Nucleus accumbens (tissue), 56 donors: ENCODE measurements around the gene MIPOL1.
"Not testable (repeated sequence)": the region's sequence is repeated elsewhere in the genome, so short reads cannot be mapped to it uniquely, and the experiment has no call there.

ENCODE experiments used
- DNase-seq, 56 donors: peaks; one replicate each; lab custom pipeline; 2025; lab: John Stamatoyannopoulos, UW

Gene MIPOL1

DNA sequence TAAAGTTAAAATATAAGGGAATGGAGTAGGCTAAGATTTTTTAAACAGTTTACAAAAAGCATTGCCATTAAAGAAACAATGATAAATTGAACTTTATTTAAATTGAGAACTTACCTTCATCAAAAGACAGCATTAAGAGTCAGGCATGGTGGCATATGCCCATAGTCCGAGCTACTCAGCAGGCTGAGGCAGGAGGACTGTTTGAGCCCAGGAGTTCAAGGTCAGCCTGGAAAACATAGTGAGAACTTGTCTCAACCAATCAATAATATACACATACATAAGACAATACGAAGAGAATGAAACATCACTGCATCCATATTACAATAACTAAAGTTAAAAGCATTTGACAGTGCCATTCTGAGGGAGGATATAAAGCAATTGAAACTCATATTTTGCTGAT is 299.7 kb downstream of the MIPOL1 start:
- DNase-seq: no peak

DNA sequence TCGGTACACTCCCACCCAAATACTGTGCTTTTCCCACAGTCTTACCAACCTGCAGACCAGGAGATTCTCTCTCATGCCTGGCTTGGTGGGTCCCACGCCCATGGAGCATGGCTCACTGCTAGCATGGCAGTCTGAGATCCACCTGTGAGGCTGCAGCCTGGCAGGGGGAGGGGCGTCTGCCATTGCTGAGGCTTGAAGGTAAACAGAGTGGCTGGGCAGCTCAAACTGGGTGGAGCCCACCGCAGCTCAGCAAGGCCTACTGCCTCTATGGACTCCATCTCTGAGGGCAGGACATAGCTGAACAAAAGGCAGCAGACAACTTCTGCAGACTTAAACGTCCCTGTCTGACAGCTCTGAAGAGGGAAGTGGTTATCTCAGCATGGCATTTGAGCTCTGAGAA is 304.1 kb downstream of the MIPOL1 start:
- no peak for DNase-seq

DNA sequence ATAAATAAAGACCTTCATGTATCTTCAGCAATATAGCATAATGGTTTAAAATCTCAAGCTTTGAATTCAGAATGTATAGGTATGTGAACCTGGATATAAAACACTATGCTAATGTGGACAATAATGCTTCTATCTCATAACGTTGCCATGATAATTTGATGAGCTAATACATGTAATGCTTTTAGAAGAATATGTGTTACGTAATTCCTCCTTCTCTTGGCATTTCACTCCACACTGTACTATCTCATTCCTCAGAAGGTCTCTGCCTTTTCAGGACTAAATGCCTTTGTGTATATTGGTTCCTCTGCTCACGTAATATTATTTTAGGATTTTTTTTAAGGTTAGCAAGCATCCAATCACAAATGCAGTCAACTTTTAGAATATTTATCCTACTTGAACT is 310.8 kb downstream of the MIPOL1 start:
- DNase-seq: no peak

DNA sequence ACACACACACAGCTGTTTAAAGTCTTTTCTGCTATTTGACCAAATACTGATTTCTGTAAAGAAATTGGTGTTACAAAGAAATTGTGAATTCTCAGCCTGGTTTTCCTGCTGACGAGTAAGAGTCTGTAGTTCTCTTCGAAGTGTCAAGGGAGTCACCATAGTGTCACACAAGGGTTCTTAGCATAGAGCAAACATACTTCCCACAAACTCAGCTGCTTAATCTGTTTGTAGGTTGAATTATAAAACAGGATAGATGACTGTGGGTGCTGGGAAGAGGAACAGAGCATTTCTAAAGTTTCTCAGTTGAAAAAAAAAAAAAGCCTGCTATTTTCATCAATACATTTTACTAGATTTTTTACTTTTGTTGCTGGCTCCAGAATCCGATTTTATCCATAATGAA is 314.4 kb downstream of the MIPOL1 start:
- no peak for DNase-seq

DNA sequence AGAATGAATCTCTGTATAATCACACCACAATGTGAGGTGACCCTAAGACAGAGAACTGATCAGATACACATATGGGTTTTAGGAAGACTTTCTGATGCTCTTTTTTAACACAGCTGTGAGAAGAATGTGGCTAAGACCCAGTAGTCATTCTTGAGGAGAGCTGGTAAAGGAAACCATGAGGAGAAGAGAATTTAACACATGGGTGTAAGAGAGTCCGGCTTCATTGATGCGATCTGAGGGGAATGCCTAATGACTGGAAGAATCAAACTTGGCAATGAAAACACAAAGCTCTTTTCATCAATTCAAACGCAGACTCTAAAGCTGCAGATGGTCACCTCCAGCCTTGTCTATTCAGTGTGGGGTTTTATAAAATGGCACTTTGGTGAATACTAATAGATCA is 318.0 kb downstream of the MIPOL1 start:
- DNase-seq: no peak

DNA sequence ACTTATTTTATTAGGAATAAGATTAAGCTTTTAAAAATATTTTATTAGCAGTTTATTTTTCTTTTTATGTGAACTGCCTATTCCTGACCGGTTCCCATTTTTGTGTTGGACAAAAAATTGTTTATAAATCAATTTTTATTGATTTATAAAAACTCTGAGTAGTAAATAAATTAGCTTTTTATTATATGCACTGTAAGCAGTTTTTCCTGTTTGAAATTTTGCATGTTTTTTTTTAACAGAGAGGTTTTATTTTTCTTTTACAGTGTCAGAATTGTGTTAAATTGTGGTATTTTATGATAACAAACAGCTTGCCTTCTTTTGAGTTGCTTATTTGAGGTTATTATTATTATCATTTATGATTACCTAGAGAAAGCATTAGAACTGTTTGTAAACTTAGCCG is 329.3 kb downstream of the MIPOL1 start:
- DNase-seq: no peak

DNA sequence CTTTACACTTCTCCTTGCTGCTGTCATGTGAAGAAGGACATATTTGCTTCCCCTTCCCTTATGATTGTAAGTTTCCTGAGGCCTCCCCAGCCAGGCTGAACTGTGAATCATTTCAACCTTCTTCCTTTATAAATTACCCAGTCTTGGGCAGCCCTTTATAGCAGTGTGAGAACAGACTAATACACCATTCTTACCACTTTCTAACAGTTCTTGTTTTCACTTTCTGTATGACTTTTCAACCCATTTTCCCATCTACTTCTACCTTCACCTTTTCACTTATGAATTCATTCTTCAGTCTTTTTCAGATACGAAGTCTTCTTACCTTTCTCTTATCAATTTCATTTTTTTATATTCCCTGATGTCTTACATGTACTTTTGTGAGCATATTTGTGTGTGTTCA is 342.3 kb downstream of the MIPOL1 start:
- DNase-seq: no peak

DNA sequence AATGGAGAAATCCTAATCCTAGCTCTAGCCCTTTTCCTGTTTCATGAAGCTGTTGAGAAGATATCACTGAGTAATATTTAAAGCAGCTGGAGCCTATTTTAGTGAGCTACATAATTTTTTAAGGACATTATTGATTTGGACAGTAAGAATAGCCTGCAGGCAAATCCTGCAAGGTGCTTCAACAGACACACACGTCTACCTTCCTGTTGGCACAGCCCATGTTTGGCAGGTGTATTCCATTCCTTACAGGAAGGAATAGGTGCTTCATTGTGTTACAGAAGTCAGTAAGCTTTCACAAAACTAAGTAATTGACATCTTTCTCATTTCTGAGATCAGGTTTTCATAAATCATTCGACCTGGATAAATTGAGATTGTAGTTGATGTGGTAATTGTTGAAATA is 346.7 kb downstream of the MIPOL1 start:
- no peak for DNase-seq

DNA sequence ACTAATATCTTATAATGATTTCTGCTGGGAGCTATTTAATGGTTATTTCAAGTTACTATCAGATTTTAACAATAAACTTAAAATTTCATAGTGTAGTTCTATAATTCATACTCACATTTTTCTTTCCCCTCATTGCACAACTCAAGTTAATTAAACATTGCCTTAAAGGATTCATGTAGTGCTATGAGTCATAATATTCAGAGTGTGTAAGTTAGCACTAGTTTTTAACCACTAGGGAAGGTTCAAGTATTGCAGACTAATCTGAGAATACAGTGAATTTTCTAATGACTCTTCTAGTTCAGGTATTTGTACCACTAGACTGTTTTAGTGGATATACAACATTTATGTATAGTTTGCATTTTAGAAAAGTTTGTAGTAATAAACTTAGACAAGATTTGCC is 347.4 kb downstream of the MIPOL1 start:
- DNase-seq: no peak

DNA sequence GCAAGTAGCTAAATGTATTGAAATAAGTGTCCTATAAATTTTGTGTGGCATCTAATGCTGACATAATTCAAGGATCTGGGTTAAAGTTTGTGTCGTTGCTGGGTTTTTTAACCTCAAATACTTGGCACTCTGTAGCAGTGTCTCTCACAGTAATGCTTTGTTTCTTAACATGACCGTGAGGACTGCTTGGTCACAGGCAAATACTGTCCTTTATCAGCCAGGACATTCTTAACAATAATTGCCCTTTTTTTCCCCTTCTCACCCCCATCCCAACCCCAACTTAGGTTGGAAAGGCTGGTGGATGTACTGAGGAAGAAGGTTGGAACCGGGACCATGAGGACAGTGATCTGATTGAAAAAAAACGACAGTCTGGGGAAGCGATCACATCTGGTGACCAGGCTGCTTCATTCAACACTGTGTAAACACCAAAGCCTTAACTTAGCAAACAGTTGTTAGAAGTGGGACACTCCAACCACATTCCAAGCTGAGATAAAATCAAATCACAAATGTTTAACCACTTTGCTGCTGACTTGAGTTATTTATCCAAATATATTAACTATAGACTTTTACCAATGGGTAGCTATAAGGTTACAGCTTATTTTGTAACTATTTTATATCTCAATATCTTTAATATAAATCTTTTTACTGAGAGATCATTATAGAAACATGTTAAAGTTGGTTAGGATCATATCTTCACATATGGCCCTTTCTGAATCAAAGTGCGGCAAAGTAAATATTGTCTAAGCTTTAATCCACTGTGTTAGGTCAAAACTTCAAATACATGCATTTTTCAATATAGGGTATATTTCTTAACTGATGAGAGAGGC is 349.1 kb downstream of the MIPOL1 start:
- no peak for DNase-seq

DNA sequence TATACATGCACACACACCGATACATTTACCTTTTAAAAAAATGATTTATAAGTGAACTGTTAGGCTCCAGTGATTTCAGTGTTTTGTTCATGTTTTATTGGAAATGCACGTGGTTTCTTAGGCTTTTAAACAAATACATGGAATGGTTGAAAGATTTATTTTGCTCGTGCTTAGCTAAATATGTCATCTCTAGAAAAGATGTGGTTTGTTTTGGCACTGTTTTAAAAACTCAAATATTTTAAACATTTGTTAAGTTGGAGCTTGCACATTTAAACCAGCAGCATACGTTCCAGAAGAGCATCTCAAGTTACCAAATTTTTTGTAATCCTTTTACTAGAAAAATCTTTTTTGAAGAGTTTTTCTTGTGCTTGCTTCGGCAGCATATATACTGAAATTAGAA is 352.8 kb downstream of the MIPOL1 start:
- DNase-seq: no peak

DNA sequence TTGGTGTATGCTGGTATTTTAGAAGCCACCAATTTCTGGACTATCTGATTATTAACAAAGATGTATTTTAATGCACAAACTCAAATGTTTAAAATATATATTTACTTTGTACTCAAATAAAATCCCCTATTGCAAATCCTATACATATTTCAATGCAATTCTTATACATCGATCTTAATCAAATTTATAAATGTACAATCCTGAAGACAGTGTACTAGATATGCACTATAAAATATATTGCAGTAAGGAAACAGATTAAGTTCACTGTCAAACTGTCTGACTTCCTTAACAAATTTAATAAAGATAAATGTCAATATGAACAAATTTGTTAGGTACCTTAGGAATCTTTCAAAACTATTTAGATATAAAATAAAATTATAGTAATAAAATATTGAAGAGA is 353.4 kb downstream of the MIPOL1 start:
- DNase-seq: no peak

DNA sequence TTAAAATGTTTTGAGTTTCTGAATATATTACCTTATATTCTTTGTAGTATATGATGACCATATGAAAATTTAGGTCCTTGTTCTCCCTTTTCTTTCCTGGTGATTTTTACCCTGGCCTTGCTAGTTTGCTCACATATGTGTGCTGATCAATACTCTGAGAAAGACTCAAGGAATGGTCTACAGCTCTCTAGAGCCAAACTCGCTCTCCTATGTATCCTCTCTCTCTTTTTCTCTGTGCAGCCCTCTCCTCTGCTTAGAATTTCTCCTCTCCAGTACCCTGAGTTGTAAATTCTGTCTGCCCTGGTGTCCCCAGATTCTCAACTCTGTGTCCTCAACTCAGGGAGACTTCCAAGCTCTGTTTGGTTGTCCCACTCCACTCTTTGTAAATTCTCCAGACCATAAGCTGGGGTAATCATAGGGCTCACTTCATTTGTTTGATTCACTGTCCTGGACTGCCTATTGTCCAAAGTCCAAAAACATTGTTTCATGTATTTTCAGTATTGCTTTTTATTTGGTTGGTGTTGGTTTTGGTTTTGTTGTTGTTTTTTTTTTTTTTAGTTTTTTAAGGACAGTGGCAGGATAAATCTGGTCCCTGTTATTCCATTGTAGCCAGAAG is 356.3 kb downstream of the MIPOL1 start:
- DNase-seq: no peak

DNA sequence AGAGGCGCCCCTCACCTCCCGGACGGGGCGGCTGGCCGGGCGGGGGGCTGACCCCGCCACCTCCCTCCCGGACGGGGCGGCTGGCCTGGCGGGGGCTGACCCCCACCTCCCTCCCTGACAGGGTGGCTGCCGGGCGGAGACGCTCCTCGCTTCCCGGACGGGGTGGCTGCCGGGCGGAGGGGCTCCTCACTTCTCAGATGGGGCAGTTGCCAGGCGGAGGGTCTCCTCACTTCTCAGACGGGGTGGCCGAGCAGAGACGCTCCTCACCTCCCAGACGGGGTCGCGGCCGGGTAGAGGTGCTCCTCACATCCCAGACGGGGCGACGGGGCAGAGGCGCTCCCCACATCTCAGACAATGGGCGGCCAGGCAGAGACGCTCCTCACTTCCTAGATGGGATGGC is 357.9 kb downstream of the MIPOL1 start:
- DNase-seq: not testable (repeated sequence)

DNA sequence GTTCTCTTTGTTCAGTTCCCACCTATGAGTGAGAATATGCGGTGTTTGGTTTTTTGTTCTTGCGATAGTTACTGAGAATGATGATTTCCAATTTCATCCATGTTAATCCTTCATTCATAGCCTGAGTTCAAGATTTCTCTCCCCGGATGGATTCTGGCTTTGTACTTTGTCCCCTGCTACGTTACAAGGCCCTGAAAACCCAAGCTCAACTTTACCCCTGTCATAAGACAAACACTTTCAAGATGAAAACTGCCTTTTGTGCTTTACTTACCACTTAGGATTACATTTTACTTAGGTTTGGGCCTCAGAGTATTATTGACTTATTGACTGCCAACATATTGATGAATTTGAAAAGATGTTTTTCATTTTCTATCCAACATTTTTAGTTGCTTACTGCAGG is 361.0 kb downstream of the MIPOL1 start:
- no peak for DNase-seq

DNA sequence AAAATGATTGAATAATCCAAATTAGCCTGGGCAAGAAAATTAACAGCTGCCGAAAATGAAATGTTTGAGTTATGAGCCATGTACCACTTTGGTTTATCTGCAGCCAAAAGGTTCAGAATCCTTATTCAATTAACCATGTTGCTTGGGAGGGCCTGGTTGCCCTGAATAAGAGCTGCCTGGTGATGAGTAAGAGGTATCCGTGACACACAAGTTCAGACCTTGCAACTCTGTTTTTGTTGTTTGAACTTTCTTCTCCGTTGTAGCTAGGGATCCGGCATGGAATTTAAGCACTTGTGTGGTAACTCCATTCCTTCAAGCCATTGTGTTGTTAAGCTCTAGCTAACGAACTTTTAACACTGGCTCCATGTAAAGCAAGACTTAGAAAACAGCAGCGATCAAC is 361.6 kb downstream of the MIPOL1 start:
- DNase-seq: no peak

DNA sequence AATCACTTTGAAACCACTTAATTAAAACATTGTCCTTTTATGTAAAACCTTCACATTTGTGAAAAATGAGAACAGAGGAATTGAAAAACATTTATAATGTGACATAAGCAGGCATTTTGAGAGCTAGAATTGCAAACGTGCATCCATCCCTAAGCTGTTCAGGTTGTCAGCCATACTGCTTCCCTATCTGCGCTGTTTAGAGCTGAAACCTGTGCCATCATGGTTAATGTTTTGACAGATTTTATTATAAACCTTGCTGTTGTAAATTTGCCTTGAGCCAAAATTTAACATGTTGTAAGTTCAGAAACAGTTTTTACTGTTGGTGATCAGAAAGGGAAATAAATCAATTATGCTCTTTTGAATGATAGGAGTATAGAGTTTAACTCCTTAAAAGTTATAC is 365.5 kb downstream of the MIPOL1 start:
- DNase-seq: no peak

DNA sequence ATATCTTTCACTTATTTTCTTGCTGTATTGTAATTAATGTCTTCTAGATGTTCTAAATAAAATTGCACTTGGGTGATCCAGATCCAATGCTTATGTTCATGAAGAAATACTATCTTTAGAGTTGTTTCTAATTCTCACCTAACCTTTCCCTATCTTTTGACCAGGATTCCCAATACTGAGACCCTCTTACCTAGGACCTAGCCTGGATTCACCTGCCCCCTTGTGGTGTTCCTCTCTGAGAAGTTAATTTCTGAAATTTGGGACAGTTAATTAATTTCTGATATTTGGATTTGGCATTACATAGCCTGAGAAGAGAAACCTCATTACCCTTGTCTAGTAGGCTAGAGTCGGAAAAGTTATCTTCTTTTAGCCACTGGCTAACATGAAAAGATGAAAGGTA is 367.8 kb downstream of the MIPOL1 start:
- no peak for DNase-seq

DNA sequence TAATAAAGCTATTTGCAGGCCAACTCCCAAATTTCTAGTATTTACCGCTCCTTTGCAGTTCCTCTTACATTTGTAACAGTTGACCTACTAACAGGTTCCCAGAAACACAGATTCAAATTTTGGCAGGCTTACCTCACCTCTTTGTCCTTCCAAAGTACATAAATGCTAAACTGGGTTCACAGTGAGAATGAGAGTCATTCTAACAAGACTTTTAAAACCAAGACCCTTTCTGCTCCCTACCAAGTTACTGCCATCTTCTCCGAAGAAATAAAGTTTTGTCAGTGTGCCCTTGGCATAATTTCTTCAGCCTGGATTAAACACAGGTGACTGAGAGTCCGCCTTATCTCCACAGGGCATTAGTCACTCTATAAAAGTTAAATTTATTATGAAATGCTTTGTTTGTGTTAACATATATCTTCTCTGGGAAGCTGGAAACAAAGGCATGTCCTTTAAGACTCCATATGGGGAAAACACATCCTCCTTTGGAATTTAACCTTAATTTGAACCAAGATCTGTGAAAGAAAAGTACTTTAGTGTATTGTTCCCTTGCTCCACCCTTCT is 369.2 kb downstream of the MIPOL1 start:
- DNase-seq: no peak

DNA sequence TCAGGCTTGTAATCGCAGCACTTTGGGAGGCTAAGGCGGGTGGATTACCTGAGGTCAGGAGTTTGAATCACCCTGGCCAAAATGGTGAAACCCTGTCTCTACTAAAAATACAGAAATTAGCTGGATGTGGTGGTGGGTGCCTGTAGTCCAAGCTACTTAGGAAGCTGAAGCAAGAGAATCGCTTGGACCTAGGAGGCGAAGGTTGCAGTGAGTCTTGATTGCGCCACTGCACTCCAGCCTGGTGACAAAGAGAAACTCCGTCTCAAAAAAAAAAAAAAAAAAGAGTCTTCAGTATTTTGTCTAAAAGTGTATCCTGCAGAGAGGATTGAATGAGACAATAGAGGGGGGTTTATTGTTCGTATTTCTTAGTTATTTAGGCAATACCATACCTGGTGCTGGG is 372.0 kb downstream of the MIPOL1 start:
- no peak for DNase-seq

DNA sequence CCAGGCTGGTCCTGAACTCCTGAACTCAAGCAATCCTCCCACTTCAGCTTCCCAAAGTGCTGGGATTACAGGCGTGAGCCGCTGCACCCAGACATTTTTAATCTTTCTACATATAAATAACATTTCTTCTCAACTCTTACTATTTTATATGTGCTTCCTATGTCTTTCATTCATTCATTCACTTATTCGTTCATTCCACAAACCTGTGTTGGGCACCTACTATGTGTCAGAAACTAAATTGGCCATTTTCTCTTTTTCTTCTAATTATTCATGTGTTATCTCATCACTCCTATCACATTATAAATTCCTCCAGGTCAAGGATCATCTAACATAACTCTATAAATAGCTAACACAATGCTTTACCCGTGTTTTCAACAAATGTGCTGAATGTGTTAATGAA is 373.7 kb downstream of the MIPOL1 start:
- no peak for DNase-seq

DNA sequence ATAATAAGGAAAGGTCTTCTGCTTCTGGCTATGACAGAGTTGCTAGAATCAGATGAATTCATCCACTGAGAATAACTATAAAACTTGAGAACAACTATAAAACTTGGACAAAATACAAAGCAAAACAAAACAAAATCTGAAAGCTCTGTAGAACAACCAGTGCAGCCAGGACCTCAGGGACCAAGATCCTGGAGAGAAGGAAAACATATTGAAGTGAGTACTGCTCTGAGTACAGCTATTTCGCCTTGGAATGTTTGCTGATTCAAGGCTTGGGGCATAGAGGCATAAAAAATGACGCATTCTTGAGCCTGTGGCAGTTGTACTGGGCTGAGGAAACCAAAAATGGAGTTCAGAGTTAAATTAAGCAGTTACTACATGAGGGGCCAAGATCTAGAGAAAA is 375.6 kb downstream of the MIPOL1 start:
- DNase-seq: no peak
